Astrocyte (in vitro differentiated cells and primary cell): Measurements from ENCODE around the gene DPEP3. TPM values are rescaled to one million over a fixed set of nuclear protein-coding genes. Genes with fewer than 3 reads are reported as not detected.

Source experiments
- DNase-seq: peaks from one replicate; pipeline ENCODE4 v3.0.0-alpha.2; 2010; ENCODE audit warnings: low read depth
- FAIRE-seq: peaks from 2 replicates; lab custom pipeline; 2011; peaks lifted over from hg19 to GRCh38; lab: Jason Lieb, UNC
- H2AFZ ChIP-seq: 2 replicates; pipeline ENCODE4 v1.6.0; 2012; ENCODE audit warnings: low read depth, low read length, inconsistent platforms
- H3K27ac ChIP-seq: 2 replicates; pipeline ENCODE4 v1.5.1; 2011; ENCODE audit warnings: low read depth, low read length, inconsistent platforms
- H3K27me3 ChIP-seq: 2 replicates; pipeline ENCODE4 v1.6.0; 2011; ENCODE audit warnings: low read length, inconsistent platforms; ENCODE audit not compliant: insufficient read depth
- H3K36me3 ChIP-seq: 2 replicates; pipeline ENCODE4 v1.5.1; 2011; ENCODE audit warnings: low read length, inconsistent platforms; ENCODE audit not compliant: insufficient read depth
- H3K4me1 ChIP-seq: 2 replicates; pipeline ENCODE4 v1.5.1; 2011; ENCODE audit warnings: low read length, inconsistent platforms; ENCODE audit not compliant: insufficient read depth
- H3K4me2 ChIP-seq: 2 replicates; pipeline ENCODE4 v1.6.0; 2012; ENCODE audit warnings: low read length, inconsistent platforms
- H3K4me3 ChIP-seq: 2 replicates; pipeline ENCODE4 v1.5.1; 2011; ENCODE audit warnings: low read depth, mild to moderate bottlenecking, low read length, inconsistent platforms; ENCODE audit not compliant: insufficient read depth
- H3K79me2 ChIP-seq: 2 replicates; pipeline ENCODE4 v1.6.0; 2012; ENCODE audit warnings: mild to moderate bottlenecking, low read length, inconsistent platforms; ENCODE audit not compliant: insufficient read depth
- H3K9ac ChIP-seq: 2 replicates; pipeline ENCODE4 v1.6.0; 2012; ENCODE audit warnings: mild to moderate bottlenecking, low read length, inconsistent platforms
- H3K9me3 ChIP-seq: 2 replicates; pipeline ENCODE4 v1.5.1; 2012; ENCODE audit warnings: low read depth, mild to moderate bottlenecking, low read length, inconsistent platforms; ENCODE audit not compliant: insufficient read depth
- H4K20me1 ChIP-seq: 2 replicates; pipeline ENCODE4 v1.6.0; 2012; ENCODE audit warnings: low read length, inconsistent platforms; ENCODE audit not compliant: insufficient read depth
- H3K27ac Mint-ChIP-seq: one replicate; pipeline ENCODE4 v1.8.0; 2021; ENCODE audit warnings: mild to moderate bottlenecking, mixed read lengths; ENCODE audit not compliant: unreplicated experiment
- H3K27me3 Mint-ChIP-seq: one replicate; pipeline ENCODE4 v1.8.0; 2021; ENCODE audit warnings: low read depth, mixed read lengths; ENCODE audit not compliant: unreplicated experiment
- H3K36me3 Mint-ChIP-seq: one replicate; pipeline ENCODE4 v1.8.0; 2021; ENCODE audit warnings: low read depth, mixed read lengths; ENCODE audit not compliant: unreplicated experiment
- H3K4me1 Mint-ChIP-seq: one replicate; pipeline ENCODE4 v1.8.0; 2021; ENCODE audit warnings: low read depth, mixed read lengths; ENCODE audit not compliant: unreplicated experiment
- H3K4me3 Mint-ChIP-seq: one replicate; pipeline ENCODE4 v1.8.0; 2021; ENCODE audit warnings: mild to moderate bottlenecking, moderate library complexity, mixed read lengths; ENCODE audit not compliant: unreplicated experiment
- H3K9me3 Mint-ChIP-seq: one replicate; pipeline ENCODE4 v1.8.0; 2021; ENCODE audit warnings: mild to moderate bottlenecking, mixed read lengths; ENCODE audit not compliant: unreplicated experiment
- CTCF ChIP-seq: IDR thresholded peaks from 2 replicates; pipeline ENCODE4 v1.5.1; 2011; ENCODE audit warnings: low read depth, mild to moderate bottlenecking, inconsistent platforms, low read length, moderate library complexity; ENCODE audit not compliant: insufficient read depth
- EZH2 ChIP-seq: IDR thresholded peaks from 2 replicates; pipeline ENCODE4 v1.6.1; 2012; ENCODE audit warnings: mild to moderate bottlenecking, low read length, inconsistent platforms; ENCODE audit not compliant: insufficient read depth
- total RNA-seq: library from RNA; stranded (reverse); gene quantifications from 2 replicates; pipeline ENCODE4 v1.2.1, GENCODE V29; 2021

DPEP3 gene
- total RNA-seq, 1 donor from 2014 or later: not detected

GRCh38 chr16:67993207-67994039 is 13.1 kb upstream of the DPEP3 start:
- H3K4me3 Mint-ChIP-seq: no peak overlapping the region
- Histone ChIP-seq H3K9me3 (no peaks in the 10 kb centered on the region), H4K20me1 (no peaks in the 10 kb centered on the region), H3K9ac (no peak overlapping the region), H3K27ac (no peak overlapping the region), H3K4me3 (no peak overlapping the region), H2AFZ (peak overlapping the region; percentile 59), H3K27me3 (no peaks in the 10 kb centered on the region), H3K4me1 (no peaks in the 10 kb centered on the region), H3K4me2 (peak overlapping the region; percentile 77), H3K36me3 (no peaks in the 10 kb centered on the region), H3K79me2 (no peaks in the 10 kb centered on the region)
- H3K27ac Mint-ChIP-seq: no peak overlapping the region
- no peak for FAIRE-seq
- peaks cover 34% of the 10 kb centered on the region for H3K27me3 Mint-ChIP-seq
- peaks cover 2% of the 10 kb centered on the region for H3K4me1 Mint-ChIP-seq
- peaks cover 2% of the 10 kb centered on the region for H3K36me3 Mint-ChIP-seq
- TF ChIP-seq CTCF (peak; percentile 65), EZH2 (no peak)
- peak; percentile 16 for DNase-seq
- no peaks in the 10 kb centered on the region for H3K9me3 Mint-ChIP-seq

DNA sequence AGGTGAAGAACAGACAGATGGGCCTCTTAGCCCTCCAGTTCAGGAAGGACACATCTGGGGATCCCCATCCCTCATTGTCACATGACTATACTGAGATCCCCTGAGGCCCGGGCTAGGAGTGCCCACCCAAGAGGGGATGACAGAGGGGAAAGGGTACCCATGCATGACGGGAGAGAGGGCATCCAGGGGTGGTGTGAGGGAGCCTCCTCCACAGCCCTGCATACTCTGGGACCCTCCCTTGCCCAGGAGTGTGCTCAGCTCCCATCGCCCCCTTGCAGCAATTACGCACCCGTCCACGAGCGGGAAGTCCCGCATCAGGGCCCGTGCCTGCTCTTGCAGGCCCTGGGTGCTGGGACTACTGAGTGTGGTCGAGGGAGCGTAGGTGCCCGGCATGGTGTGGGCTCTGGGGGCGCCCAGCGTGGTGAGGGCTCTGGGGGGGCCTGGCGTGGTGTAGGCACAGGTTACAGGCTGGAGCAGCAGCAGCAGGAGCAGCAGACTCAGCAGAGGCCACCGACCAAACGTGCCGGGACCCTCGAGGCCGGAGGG is 12.4 kb upstream of the DPEP3 start:
- Mint-ChIP-seq H3K4me1 (peaks cover 5% of the 10 kb centered on the region), H3K36me3 (peaks cover 4% of the 10 kb centered on the region), H3K9me3 (no peaks in the 10 kb centered on the region), H3K27ac (no peak overlapping the region), H3K27me3 (peaks cover 34% of the 10 kb centered on the region), H3K4me3 (no peak overlapping the region)
- DNase-seq (no peak), FAIRE-seq (no peak)
- no peaks in the 10 kb centered on the region for H3K36me3 ChIP-seq
- H3K9ac ChIP-seq: no peak overlapping the region
- no peak overlapping the region for H3K27ac ChIP-seq
- peak overlapping the region; percentile 30 for H3K4me2 ChIP-seq
- H3K4me1 ChIP-seq: no peaks in the 10 kb centered on the region
- H3K79me2 ChIP-seq: no peaks in the 10 kb centered on the region
- H4K20me1 ChIP-seq: no peaks in the 10 kb centered on the region
- TF ChIP-seq EZH2 (no peak), CTCF (no peak)
- no peaks in the 10 kb centered on the region for H3K27me3 ChIP-seq
- H3K9me3 ChIP-seq: no peaks in the 10 kb centered on the region
- peak overlapping the region; percentile 59 for H2AFZ ChIP-seq
- no peak overlapping the region for H3K4me3 ChIP-seq

DNA sequence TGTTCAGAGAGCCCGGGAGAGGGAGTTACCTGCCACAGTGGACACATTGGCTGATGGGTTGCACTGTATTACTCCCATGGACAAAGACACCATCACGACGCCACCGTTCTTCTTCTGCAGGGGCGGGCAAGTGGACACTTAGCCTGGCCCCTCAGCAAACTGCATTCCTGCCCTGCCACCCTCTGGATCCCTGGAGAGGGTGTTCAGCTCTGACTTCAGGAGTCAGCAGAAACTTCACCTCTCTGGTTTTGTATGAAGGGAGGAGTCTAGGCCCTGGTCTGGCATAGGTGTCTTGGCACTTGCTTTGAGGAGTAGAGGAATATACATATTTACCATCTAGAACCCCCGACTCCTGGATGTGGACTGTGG is 9.7 kb upstream of the DPEP3 start:
- Mint-ChIP-seq H3K27me3 (peaks cover 39% of the 10 kb centered on the region), H3K4me3 (no peak overlapping the region), H3K27ac (no peak overlapping the region), H3K36me3 (peaks cover 4% of the 10 kb centered on the region), H3K9me3 (peaks cover 2% of the 10 kb centered on the region), H3K4me1 (peaks cover 14% of the 10 kb centered on the region)
- Histone ChIP-seq H3K9me3 (no peaks in the 10 kb centered on the region), H3K27ac (no peak overlapping the region), H3K36me3 (no peaks in the 10 kb centered on the region), H3K27me3 (no peaks in the 10 kb centered on the region), H3K79me2 (no peaks in the 10 kb centered on the region), H2AFZ (no peak overlapping the region), H3K9ac (no peak overlapping the region), H3K4me1 (no peaks in the 10 kb centered on the region), H4K20me1 (no peaks in the 10 kb centered on the region), H3K4me2 (no peak overlapping the region), H3K4me3 (no peak overlapping the region)
- TF ChIP-seq CTCF (no peak), EZH2 (no peak)
- DNase-seq (no peak), FAIRE-seq (no peak)
